Kidney (tissue), 14 donors: ENCODE measurements around the gene TMEM116. TPM values are rescaled to one million over a fixed set of nuclear protein-coding genes. Genes with fewer than 3 reads are reported as not detected.

Experiments used
- DNase-seq, 5 donors: peaks; one replicate each; pipeline ENCODE4 v3.0.0-alpha.2; 2013 to 2020
- FAIRE-seq: peaks from 2 replicates; lab custom pipeline; 2012; peaks lifted over from hg19 to GRCh38; lab: Jason Lieb, UNC
- H3K27ac ChIP-seq, 2 donors: one replicate each; pipeline ENCODE4 v1.7.0; 2013; ENCODE audit warnings: low read depth in 2 of 2, low read length in 2 of 2, inconsistent platforms in 1 of 2
- H3K27me3 ChIP-seq: one replicate; pipeline ENCODE4 v1.7.1; 2013; ENCODE audit warnings: low read length, inconsistent platforms; ENCODE audit not compliant: control insufficient read depth, insufficient read depth
- H3K36me3 ChIP-seq, 3 donors: one replicate each; pipeline versions ENCODE4 v1.7.0 to v1.7.1; 2013; ENCODE audit warnings: low read length in 3 of 3, control low read depth in 1 of 3, inconsistent platforms in 1 of 3; ENCODE audit not compliant: insufficient read depth in 3 of 3, control insufficient read depth in 2 of 3
- H3K4me1 ChIP-seq, 3 donors: one replicate each; pipeline versions ENCODE4 v1.7.0 to v1.7.1; 2013; ENCODE audit warnings: low read length in 3 of 3, inconsistent platforms in 1 of 3, low read depth in 1 of 3; ENCODE audit not compliant: control insufficient read depth in 2 of 3, insufficient read depth in 2 of 3
- H3K4me3 ChIP-seq, 3 donors: one replicate each; pipeline versions ENCODE4 v1.7.0 to v1.8.1; 2013; ENCODE audit warnings: low read length in 3 of 3, control low read depth in 1 of 3, inconsistent platforms in 1 of 3
- H3K9ac ChIP-seq, 3 donors: one replicate each; pipeline versions ENCODE4 v1.7.0 to v1.7.1; 2013; ENCODE audit warnings: low read length in 3 of 3, control low read depth in 1 of 3, inconsistent platforms in 1 of 3
- H3K9me3 ChIP-seq, 3 donors: one replicate each; pipeline versions ENCODE4 v1.7.0 to v1.7.1; 2013; ENCODE audit warnings: low read length in 3 of 3, control low read depth in 1 of 3, inconsistent platforms in 1 of 3; ENCODE audit not compliant: control insufficient read depth in 2 of 3, insufficient read depth in 1 of 3
- intact Hi-C: fragments of 100-400 bp; cut with DNase I; formaldehyde crosslinking; loops from one replicate; pipeline ENCODE4 v1.11.1; 2022
- polyA plus RNA-seq: library from polyadenylated mRNA; stranded (reverse); fragments of 350-450 nt; fragmentation: Illumina TruSeq; extraction: RNeasy Lipid Tissue Mini Kit (QIAGEN cat#74804); gene quantifications from one replicate; pipeline ENCODE4 v1.2.3, GENCODE V29; 2014; ENCODE audit warnings: low read depth, low replicate concordance; ENCODE audit not compliant: insufficient read depth
- total RNA-seq: library from RNA; stranded (reverse); fragmentation: NEBNext Ultra II Directional; extraction: Animal tissue kit (Norgen Biotek cat#: 25700); gene quantifications from one replicate; pipeline ENCODE4 v1.2.1, GENCODE V29; 2021
- TF ChIP-seq, protein P1 (sequence below): IDR thresholded peaks from 3 replicates; pipeline ENCODE4 v1.5.1; 2012; ENCODE audit warnings: mild to moderate bottlenecking, moderate library complexity, borderline replicate concordance; ENCODE audit not compliant: insufficient read depth; ENCODE audit errors: extremely low read depth
- donor health status: control.
- donor health status: control.
- donor health status: control.
- donor health status: control.
- donor health status: control.
- donor health status: DM: yes; HTN: yes; CAD: no.
- donor health status: Normal renal cell carcinoma (clear cell type).

TMEM116 gene
- total and polyA plus RNA-seq, 2 donors from 2014 or later = 20.2 to 59.7 TPM

DNA sequence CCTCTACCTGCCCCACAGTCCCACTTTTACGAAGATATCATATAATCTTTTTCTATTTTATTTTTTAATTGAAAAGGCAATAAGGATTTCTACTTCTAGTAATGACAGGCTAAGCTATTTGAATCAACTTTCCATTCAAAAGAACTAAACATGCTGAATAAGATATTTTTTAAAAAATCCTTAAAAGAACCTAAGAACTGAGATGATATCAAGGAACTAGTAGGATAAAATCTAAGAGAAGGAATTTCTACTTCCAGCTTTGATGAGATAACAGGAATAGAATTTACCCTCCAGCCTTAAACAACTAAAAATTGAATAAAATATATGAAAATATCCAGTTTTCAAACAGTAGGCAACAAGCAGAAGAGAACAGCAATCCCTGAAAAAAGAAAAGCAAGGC lies 69.0 kb downstream of the TMEM116 start:
- Histone ChIP-seq H3K4me1 (no peaks in the 10 kb centered on the region), H3K27me3 (no peaks in the 10 kb centered on the region), H3K36me3 (no peaks in the 10 kb centered on the region), H3K9me3 (no peaks in the 10 kb centered on the region), H3K9ac (no peak overlapping the region), H3K27ac (no peak overlapping the region), H3K4me3 (no peak overlapping the region)
- DNase-seq = no peak
- no peak for FAIRE-seq
- intact Hi-C loops = no loop called here
- TF ChIP-seq, protein P1, sequence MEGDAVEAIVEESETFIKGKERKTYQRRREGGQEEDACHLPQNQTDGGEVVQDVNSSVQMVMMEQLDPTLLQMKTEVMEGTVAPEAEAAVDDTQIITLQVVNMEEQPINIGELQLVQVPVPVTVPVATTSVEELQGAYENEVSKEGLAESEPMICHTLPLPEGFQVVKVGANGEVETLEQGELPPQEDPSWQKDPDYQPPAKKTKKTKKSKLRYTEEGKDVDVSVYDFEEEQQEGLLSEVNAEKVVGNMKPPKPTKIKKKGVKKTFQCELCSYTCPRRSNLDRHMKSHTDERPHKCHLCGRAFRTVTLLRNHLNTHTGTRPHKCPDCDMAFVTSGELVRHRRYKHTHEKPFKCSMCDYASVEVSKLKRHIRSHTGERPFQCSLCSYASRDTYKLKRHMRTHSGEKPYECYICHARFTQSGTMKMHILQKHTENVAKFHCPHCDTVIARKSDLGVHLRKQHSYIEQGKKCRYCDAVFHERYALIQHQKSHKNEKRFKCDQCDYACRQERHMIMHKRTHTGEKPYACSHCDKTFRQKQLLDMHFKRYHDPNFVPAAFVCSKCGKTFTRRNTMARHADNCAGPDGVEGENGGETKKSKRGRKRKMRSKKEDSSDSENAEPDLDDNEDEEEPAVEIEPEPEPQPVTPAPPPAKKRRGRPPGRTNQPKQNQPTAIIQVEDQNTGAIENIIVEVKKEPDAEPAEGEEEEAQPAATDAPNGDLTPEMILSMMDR = no peak

DNA sequence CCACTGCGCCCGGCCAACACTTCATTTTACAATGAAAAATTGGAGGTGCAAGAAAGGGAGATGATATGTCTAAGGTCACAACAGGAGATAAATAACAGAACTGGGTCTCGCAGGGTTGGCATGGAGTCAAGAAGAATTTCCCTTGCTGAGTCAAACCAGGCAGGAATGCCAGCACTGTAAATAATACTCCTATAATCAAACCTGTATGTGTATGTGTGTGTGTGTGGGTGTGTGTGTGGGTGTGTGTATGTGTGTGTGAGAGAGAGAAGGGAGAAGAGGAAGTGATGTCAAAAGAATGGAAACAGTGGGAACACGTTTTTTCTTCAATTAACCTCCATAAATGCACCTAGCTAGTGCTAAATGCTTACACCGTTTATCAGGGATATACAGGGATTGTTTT lies 70.4 kb downstream of the TMEM116 start:
- peak in 1 of 5 donors; percentile 11 for DNase-seq
- Histone ChIP-seq H3K4me1 (no peaks in the 10 kb centered on the region), H3K9me3 (no peaks in the 10 kb centered on the region), H3K27me3 (no peaks in the 10 kb centered on the region), H3K36me3 (no peaks in the 10 kb centered on the region), H3K4me3 (no peak overlapping the region), H3K9ac (no peak overlapping the region), H3K27ac (no peak overlapping the region)
- TF ChIP-seq, protein P1 = no peak
- intact Hi-C loops = no loop called here
- no peak for FAIRE-seq

DNA sequence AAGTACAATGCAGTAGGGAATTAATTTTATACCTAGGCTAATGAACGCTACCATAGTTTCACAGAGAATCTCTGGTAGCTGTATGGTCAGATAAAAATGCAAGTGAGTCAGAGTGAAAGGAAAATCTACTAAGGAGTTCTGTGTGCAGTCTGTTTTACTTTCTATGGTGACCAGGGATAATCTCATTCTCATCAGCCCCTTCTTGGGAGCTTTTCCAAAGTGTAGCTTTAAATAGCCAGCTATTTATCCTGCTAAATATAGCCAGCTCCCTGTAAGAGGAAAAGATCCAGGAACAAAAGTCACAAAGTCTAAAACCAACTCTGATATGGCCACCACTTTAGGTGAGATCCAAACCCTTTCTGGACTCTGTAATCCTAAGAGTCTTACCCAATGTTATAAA lies 75.5 kb downstream of the TMEM116 start:
- no peak for DNase-seq
- H3K27ac ChIP-seq = no peak overlapping the region
- H3K36me3 ChIP-seq = peaks cover 0 to 2% (median 0%) of the 10 kb centered on the region in 3 donors
- H3K9ac ChIP-seq = no peak overlapping the region
- H3K27me3 ChIP-seq = no peaks in the 10 kb centered on the region
- H3K4me1 ChIP-seq = no peaks in the 10 kb centered on the region
- TF ChIP-seq, protein P1 = no peak
- FAIRE-seq = no peak
- H3K9me3 ChIP-seq = no peaks in the 10 kb centered on the region
- no peak overlapping the region for H3K4me3 ChIP-seq
- intact Hi-C loops = no loop called here

DNA sequence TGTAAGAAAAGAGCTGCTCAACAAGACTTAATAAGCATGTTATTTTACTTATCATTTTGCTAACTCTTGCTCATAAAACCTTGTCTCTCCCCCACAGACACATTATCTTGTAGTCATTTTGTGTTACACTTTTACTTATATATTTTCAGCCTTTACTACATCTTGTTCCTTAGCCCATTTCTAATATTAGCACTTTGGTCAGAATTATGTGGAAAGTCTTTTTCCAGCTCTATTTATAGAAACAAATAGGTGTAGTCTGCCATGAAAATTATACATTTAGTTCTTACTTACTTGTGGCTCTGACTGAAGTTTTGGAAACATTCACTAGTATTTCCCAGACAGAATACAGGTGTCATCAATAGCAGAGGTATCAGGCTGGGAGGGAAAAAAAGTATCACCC lies 76.1 kb downstream of the TMEM116 start:
- H3K9me3 ChIP-seq = no peaks in the 10 kb centered on the region
- no peaks in the 10 kb centered on the region for H3K27me3 ChIP-seq
- intact Hi-C loops = no loop called here
- TF ChIP-seq, protein P1 = no peak
- H3K9ac ChIP-seq = no peak overlapping the region
- no peak for FAIRE-seq
- H3K4me1 ChIP-seq = no peaks in the 10 kb centered on the region
- H3K4me3 ChIP-seq = no peak overlapping the region
- DNase-seq = no peak
- H3K27ac ChIP-seq = no peak overlapping the region
- peaks cover 0 to 2% (median 0%) of the 10 kb centered on the region in 3 donors for H3K36me3 ChIP-seq
